HG03442 (cell line): ENCODE results near the gene CBLN3.

ENCODE experiments used
- ATAC-seq: cut with Tn5 transposase; IDR thresholded peaks from one replicate; pipeline ENCODE4 v1.9.1; 2021; ENCODE audit warnings: mild to moderate bottlenecking, moderate library complexity; ENCODE audit not compliant: unreplicated experiment

CBLN3 gene

DNA sequence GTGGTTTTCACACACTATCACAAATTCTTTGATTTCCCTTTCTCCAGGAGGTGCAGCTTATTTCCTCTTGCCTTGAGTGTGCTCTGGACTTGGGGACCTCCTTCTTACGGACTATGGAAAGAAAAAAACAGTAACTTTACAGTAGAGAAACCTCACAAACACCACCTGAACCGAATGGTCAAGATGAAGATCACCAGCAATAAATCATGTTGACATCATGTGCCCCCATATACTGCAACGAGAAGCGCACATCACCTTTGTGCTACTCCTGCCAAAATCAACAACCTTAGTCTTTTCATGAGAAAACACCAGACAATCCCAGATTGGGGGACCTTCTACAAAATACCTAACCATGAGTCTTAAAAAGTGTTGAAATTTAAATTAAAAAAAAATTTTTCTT, 43.9 kb downstream of the CBLN3 start:
- no peak for ATAC-seq

DNA sequence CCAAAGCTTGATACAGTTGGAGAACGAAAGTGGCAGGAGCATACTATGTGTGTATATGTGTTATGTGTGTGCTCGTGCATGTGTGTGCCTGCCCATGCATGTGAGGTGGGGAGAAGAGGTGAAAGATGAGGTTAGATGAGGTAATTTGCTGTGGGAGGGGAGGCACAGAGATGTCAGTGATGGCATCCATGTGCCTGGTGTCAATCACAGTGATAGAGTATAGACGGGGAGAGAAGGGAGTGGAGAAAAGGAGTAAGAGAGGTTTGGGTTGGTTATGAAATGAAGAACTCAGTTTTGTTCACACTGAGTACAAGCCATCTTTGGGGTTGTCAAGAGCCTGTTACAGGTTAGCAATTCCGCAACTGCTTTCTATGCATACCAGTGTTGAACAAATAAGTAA, 45.3 kb downstream of the CBLN3 start:
- ATAC-seq: no peak

DNA sequence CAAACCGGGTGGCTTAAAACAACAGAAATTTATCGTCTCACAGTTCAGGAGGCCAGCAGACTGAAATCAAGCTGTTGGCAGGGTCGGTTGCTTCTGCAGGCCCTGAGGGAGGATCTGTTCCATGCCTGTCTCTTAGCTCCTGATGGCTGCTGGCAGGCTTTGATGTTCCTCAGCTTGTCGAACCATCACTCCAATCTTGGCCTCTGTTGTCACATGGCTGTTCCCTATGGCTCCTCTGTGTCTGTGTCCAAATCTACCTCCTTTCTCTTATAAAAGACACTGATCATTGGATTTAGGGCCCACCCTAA, 47.5 kb downstream of the CBLN3 start:
- ATAC-seq: no peak

DNA sequence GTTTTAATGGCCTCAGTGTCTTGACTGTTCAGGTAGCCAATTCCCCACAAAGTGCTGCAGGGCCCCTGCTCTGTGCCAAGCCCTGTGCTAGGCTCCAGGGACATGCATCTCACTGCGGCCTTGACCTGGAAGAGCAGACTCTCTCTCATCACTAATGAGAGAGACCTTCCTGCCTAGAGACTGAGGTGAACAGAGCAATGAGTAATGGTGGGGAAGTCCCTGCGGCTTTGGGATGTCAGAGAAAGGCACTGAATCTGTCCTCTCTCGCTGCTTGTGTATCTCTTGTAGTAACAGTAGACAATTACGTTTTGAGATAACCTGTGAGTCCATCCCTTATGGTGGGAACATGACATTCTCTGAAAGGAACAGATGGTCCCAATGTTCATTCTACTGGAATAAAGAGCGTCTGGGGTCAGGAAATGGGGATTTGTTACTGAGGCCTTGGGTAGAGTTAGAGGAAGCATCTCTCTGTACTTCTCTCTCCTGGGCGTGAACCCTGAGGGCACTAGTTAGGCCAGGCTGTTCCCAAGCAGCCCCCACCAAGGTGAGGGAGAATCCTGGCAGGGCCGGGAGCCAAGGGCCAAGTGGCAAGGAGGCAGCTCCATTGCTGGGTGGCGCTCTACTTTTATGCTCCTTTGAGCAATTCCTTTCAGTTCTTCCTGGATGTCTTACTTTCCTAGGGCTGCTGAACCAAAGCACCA, 48.0 kb downstream of the CBLN3 start:
- ATAC-seq: no peak

DNA sequence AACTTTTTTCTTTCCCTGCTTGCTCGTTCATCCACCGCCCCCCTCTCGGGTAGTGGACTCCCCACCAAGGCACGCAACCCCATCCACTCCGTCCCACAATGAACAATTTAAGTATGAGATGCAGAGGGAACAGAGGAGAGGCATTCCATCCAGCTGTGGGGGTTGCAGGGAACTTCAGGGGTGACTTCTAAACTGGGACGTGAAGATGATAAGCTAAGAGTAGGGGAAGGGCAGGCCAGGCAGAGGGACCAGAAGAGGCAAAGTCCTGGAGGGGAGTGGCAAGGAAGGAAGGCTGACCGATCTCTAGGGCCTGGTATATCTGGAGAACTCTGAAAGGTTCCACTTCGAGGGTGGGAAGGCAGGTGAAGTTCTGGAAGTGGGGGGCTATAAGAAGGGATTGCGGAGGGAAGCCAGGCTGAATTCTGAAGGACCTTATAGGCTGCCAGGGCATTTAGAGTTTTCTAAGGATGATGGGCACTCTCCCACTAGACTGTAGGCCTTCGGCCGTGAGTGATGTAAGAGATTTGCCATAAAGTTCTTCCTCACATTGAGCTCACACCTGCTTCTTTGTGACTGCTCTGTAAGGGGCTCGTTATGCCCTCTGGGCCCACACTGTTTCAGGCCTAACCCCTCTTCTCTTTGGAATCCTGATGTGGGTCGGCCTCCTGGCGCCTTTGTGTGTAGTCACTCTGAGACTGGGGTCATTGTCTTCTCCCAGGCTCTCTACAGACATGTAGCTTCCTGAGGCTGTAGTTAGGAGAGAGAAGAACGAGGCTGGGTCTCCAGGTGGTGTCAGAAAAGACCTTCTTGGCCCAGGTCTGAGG, 49.3 kb downstream of the CBLN3 start:
- no peak for ATAC-seq

DNA sequence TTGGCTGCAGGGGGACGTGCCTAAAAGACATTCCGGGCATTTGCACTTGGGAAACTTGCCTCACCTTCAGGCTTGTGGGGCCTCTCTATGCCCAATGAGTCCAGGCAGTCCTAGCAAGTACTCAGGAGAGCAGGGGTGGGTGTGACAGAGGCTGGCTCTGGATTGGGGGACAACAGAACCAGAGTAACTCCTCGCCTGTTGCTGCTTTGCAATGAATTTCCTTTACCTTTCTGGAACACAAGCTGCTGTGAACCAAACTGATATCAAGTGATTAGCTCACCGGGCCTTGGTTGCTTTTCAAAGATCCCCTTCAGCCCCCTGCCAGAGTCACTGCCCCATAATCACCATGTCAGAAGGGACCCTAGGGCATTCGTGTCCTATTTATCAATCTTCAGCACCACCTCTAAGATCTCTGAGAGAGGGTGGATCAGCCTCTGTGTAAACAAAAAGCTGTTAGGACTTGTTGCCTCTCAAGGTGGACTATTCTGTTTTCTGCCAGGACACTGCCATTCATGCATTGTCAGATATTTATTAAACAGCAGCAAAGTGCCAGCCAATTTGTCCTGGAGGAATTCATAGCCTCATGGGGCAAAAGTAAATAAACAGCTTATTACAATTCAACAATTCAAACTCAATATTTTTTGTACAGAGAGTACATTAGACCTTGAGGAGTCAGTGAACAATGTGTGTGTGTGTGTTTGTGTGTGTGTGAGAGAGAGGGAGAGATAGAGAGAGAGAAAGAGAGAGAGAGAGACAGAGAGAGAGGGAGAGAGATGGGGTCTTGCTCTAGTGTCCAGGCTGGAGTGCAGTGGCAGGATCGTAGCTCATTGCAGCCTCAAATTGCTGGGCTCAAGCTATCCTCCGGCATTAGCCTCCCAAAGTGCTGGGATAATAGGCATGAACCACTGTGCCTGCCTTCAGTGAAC, 50.2 kb downstream of the CBLN3 start:
- no peak for ATAC-seq

DNA sequence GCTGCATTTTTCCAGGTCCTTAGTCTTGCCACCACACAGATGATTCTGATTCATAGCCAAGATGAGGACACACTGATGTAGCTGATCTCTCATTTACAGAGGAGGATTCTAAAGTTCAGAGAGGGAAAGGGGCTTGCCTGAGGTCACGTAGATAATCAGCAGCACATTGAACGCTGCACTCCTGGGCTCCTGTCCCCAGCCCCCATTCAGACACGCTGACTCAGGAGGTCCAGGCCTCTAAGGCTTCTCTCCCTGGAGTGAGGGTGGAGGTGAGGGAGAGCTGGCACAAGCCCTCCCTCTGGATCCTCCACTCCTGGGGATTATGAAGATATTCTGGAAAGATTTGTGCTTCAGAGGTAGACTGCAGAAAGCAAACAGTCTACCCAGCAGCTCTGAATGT, 51.1 kb downstream of the CBLN3 start:
- no peak for ATAC-seq

DNA sequence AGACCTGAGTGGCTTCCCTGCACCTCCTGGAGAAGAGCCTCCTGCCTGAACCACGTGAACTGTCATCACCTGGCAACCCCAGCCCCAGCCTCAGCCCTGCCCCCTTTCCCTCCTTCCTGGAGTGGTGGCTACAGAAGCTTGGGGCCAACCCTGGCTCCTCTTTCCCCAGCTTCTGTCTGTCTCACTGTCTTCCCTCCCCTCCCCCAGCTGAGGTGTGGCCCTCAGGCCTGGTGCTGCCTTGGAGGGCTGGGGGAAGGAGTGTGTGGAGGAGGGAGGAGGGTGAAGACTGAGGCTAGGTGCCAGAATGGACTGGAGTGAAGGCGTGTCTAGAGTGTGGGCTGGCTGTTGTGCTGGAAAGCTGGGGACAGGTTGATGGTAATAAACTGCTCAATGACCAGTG, 51.8 kb downstream of the CBLN3 start:
- ATAC-seq: no peak

DNA sequence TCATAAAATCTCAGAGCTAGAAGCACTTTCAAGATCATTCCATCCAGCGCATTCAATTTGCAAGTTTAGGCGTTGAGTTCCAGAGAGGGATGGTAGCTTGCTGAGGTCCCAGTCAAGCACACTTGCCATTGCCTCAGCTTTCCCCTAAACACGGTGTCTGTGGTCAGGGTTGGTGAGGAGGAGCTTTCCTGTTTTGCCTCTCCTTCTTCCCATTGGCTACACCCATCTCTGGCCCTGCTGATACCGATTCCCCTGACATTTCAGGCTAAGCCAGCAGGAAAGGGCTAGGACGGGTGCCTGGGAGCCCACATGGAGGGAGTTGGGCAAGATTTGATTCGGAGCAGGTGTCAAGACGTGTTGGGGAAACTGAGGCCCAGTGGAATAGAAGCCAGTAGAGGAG, 52.3 kb downstream of the CBLN3 start:
- no peak for ATAC-seq
